ENCODE measurements around the gene LONP2. TPM values are rescaled to one million over a fixed set of nuclear protein-coding genes. Genes with fewer than 3 reads are reported as not detected.

Gene LONP2
- total and polyA plus RNA-seq, 9 of the 15 experiments (the other 6 are each of a cell fraction or from before 2014, with no cell fraction given) = 8.1 to 41.2 (median 25.6) TPM

DNA sequence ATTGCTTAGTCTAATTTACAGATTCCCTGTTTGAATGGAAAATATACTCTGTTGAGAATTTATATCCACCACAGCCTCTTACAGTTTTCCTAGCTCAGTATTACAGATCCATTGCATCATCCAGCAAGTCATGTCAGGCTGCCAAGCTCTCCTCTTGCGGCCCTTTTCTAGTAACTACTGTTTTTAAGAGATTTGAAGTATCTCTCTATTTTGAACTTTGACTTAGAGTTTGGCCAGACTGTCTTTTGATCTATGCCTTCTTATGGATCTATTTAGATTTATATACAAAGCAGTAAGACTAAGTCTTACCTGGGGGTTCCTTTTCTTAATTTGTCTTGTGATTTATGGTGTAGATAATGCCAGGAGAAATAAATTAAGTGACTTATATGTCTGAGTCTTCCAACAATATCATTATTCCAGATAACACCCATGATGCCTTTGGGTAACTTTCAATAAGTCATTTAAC is 56.3 kb downstream of the LONP2 start (continued):
- TF ChIP-seq, protein P1, sequence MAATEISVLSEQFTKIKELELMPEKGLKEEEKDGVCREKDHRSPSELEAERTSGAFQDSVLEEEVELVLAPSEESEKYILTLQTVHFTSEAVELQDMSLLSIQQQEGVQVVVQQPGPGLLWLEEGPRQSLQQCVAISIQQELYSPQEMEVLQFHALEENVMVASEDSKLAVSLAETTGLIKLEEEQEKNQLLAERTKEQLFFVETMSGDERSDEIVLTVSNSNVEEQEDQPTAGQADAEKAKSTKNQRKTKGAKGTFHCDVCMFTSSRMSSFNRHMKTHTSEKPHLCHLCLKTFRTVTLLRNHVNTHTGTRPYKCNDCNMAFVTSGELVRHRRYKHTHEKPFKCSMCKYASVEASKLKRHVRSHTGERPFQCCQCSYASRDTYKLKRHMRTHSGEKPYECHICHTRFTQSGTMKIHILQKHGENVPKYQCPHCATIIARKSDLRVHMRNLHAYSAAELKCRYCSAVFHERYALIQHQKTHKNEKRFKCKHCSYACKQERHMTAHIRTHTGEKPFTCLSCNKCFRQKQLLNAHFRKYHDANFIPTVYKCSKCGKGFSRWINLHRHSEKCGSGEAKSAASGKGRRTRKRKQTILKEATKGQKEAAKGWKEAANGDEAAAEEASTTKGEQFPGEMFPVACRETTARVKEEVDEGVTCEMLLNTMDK (IDR thresholded peaks at IDR 0.05; ENCODE audit: borderline replicate concordance, insufficient read depth, low read depth, low read length, poor library complexity, severe bottlenecking) = no peak
- TF ChIP-seq MTA3 (IDR thresholded peaks at IDR 0.05; ENCODE audit: borderline replicate concordance) (no peak), OTX1 (CRISPR knock-in tag; IDR thresholded peaks at IDR 0.05) (peak; percentile 22; the same call in 1 of the 2 replicates), E2F3 (CRISPR knock-in tag; IDR thresholded peaks at IDR 0.05) (no peak), KLF16 (IDR thresholded peaks at IDR 0.05) (no peak), FOXK1 (CRISPR knock-in tag; IDR thresholded peaks at IDR 0.05; ENCODE audit: borderline replicate concordance) (no peak), NCOA4 (IDR thresholded peaks at IDR 0.05; ENCODE audit: partially characterized antibody) (no peak), SIN3A (IDR thresholded peaks at IDR 0.05; ENCODE audit: borderline replicate concordance in 2 of 2, control insufficient read depth in 1 of 2, low read depth in 2 of 2, low read length in 2 of 2) (no peak), SMARCA5 (IDR thresholded peaks at IDR 0.05) (no peak), ZFP30 (CRISPR knock-in tag; IDR thresholded peaks at IDR 0.05; ENCODE audit: borderline replicate concordance) (no peak), ZNF668 (CRISPR knock-in tag; IDR thresholded peaks at IDR 0.05) (peak; percentile 94), CCNT2 (IDR thresholded peaks at IDR 0.05; ENCODE audit: borderline replicate concordance, extremely low read depth, insufficient read length, low read depth, low read length) (no peak), E2F8 (IDR thresholded peaks at IDR 0.05; ENCODE audit: low read depth, partially characterized antibody) (no peak), ZNF133 (CRISPR knock-in tag; IDR thresholded peaks at IDR 0.05) (no peak), HMGN3 (IDR thresholded peaks at IDR 0.05; ENCODE audit: borderline replicate concordance, extremely low read depth, insufficient read length, low read depth, low read length) (no peak), MCM5 (IDR thresholded peaks at IDR 0.05; ENCODE audit: low read depth) (no peak), XRCC5 (IDR thresholded peaks at IDR 0.05; ENCODE audit: low read depth, low read length) (no peak), ZNF347 (CRISPR knock-in tag; IDR thresholded peaks at IDR 0.05; ENCODE audit: low read depth) (no peak), FOXJ3 (CRISPR knock-in tag; IDR thresholded peaks at IDR 0.05) (no peak), ZNF24 (IDR thresholded peaks at IDR 0.05) (no peak), LARP7 (IDR thresholded peaks at IDR 0.05) (no peak)
- TF ChIP-seq, protein P2, sequence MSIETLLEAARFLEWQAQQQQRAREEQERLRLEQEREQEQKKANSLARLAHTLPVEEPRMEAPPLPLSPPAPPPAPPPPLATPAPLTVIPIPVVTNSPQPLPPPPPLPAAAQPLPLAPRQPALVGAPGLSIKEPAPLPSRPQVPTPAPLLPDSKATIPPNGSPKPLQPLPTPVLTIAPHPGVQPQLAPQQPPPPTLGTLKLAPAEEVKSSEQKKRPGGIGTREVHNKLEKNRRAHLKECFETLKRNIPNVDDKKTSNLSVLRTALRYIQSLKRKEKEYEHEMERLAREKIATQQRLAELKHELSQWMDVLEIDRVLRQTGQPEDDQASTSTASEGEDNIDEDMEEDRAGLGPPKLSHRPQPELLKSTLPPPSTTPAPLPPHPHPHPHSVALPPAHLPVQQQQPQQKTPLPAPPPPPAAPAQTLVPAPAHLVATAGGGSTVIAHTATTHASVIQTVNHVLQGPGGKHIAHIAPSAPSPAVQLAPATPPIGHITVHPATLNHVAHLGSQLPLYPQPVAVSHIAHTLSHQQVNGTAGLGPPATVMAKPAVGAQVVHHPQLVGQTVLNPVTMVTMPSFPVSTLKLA (conservative IDR thresholded peaks at IDR 0.05) = no peak
- TF ChIP-seq, protein P3, sequence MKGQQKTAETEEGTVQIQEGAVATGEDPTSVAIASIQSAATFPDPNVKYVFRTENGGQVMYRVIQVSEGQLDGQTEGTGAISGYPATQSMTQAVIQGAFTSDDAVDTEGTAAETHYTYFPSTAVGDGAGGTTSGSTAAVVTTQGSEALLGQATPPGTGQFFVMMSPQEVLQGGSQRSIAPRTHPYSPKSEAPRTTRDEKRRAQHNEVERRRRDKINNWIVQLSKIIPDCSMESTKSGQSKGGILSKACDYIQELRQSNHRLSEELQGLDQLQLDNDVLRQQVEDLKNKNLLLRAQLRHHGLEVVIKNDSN (CRISPR knock-in tag; IDR thresholded peaks at IDR 0.05) = no peak
